HUES64 (cell line): ENCODE data around the gene GABRR2.
"Not testable (repeated sequence)": the region's sequence is repeated elsewhere in the genome, so short reads cannot be mapped to it uniquely, and the experiment has no call there.

Experiments used
- H3K27ac ChIP-seq: 2 replicates; pipeline ENCODE4 v1.7.0; 2013; ENCODE audit warnings: low read depth, low read length, inconsistent platforms
- H3K27me3 ChIP-seq: 2 replicates; pipeline ENCODE4 v1.6.1; 2013; ENCODE audit warnings: mild to moderate bottlenecking, low read length; ENCODE audit not compliant: insufficient read depth
- H3K36me3 ChIP-seq: 2 replicates; pipeline ENCODE4 v1.6.1; 2013; ENCODE audit warnings: mild to moderate bottlenecking, low read length; ENCODE audit not compliant: insufficient read depth
- H3K4me1 ChIP-seq: 2 replicates; pipeline ENCODE4 v1.6.1; 2013; ENCODE audit warnings: mild to moderate bottlenecking, low read length, moderate library complexity; ENCODE audit not compliant: insufficient read depth
- H3K4me3 ChIP-seq: 2 replicates; pipeline ENCODE4 v1.5.1; 2013; ENCODE audit warnings: mild to moderate bottlenecking, low read length, moderate library complexity
- H3K9ac ChIP-seq: 2 replicates; pipeline ENCODE4 v1.6.1; 2013; ENCODE audit warnings: mild to moderate bottlenecking, low read depth, low read length
- H3K9me3 ChIP-seq: 2 replicates; pipeline ENCODE4 v1.6.1; 2013; ENCODE audit warnings: low read depth, low read length; ENCODE audit not compliant: insufficient read depth
- WGBS: fragments of 150-250, 120-280 bp; methylation state at CpG from one replicate; pipeline ENCODE4 v1.1.7; 2013; ENCODE audit warnings: missing lambda C conversion rate; 5-methylcytosine and 5-hydroxymethylcytosine counted together

GABRR2 gene

DNA sequence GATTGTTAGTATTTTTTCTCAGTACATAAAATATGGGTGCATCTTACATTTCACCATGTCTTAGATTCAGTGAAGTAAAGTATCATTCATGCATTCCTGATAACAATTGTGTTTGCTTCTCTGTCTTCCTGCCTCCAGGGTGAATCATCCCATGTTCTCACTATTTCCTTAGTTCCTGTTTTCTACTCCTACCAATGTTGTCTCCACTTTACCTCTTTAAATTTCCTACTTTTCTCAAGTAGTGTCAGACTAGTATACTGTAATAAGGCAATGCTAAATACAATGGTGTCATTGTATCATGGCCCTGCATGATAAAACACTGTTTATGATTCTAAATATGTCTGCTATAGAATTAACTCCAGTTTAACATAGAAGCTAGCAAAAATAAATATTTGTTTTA, 60.5 kb downstream of the GABRR2 start:
- H3K9me3 ChIP-seq: no peaks in the 10 kb centered on the region
- H3K27me3 ChIP-seq: no peaks in the 10 kb centered on the region
- H3K4me3 ChIP-seq: no peak overlapping the region
- H3K27ac ChIP-seq: no peak overlapping the region
- no peaks in the 10 kb centered on the region for H3K4me1 ChIP-seq
- H3K9ac ChIP-seq: no peak overlapping the region
- H3K36me3 ChIP-seq: no peaks in the 10 kb centered on the region

DNA sequence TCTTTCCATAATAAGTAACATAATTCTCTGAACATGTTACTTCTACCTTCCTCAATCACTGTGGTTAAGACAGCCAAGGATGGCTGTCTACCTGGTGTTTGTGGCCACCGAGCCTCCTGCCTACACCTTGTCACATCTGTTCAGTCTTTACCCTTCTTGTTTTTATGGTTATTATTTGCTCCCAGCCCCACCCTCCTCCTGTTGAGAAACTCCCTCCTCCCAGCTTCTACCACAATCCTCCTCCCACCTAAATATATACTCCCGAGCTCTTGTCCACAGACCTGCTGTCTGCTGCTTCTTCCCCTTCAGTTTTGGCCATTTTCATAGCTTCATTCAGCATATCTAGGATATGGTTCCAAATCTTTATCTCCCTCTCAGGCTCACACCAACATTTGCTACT, 62.2 kb downstream of the GABRR2 start:
- H3K4me1 ChIP-seq: no peaks in the 10 kb centered on the region
- H3K9ac ChIP-seq: no peak overlapping the region
- H3K27ac ChIP-seq: no peak overlapping the region
- H3K9me3 ChIP-seq: no peaks in the 10 kb centered on the region
- no peaks in the 10 kb centered on the region for H3K27me3 ChIP-seq
- no peak overlapping the region for H3K4me3 ChIP-seq
- 88% methylated on average over 2 of the region's 2 CpGs for WGBS
- no peaks in the 10 kb centered on the region for H3K36me3 ChIP-seq

DNA sequence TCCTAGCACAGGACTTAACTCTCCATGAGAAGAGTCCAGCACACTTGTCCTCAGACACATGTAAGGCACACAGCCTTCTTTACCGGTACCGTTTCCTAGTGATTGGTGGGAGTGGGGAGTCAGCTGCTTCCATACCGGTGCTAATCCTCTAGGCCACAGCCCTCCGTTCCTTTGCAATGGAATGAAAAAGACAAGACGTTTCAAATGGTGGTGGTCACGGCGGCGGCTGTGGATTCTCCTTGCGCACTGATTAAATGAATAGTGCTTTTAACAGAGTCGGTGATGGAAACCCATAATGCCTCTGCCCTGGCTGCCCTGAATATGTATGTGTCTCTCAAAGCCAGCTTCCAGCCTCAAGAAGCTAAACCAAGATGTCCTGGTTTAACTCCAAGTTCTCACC, 63.1 kb downstream of the GABRR2 start:
- Histone ChIP-seq H3K36me3 (no peaks in the 10 kb centered on the region), H3K4me1 (no peaks in the 10 kb centered on the region), H3K27me3 (no peaks in the 10 kb centered on the region), H3K9ac (no peak overlapping the region), H3K27ac (no peak overlapping the region), H3K4me3 (no peak overlapping the region), H3K9me3 (no peaks in the 10 kb centered on the region)
- 91% methylated on average over 10 of the region's 10 CpGs for WGBS

DNA sequence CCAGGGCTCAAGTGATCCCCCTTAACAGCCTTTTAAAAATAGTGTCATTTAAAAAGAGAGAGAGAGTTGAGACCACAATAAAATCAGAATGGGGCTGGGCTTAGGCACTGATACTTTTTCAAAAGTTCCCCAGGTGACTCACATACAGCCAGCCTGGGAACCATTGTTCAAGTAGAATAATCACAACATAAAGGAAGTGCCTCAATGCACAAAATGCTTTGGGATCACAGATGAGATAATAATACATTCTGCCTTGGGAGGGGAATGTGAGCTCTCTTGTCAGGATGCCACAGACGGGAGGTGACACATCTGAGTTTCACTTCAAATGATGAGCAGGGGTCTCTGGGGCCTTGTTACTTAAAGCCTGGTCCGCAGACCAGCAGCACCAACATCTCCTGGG, 63.9 kb downstream of the GABRR2 start:
- Histone ChIP-seq H3K4me3 (no peak overlapping the region), H3K4me1 (no peaks in the 10 kb centered on the region), H3K27me3 (no peaks in the 10 kb centered on the region), H3K9me3 (no peaks in the 10 kb centered on the region), H3K9ac (no peak overlapping the region), H3K36me3 (no peaks in the 10 kb centered on the region), H3K27ac (no peak overlapping the region)
- 91% methylated on average over 2 of the region's 2 CpGs for WGBS

DNA sequence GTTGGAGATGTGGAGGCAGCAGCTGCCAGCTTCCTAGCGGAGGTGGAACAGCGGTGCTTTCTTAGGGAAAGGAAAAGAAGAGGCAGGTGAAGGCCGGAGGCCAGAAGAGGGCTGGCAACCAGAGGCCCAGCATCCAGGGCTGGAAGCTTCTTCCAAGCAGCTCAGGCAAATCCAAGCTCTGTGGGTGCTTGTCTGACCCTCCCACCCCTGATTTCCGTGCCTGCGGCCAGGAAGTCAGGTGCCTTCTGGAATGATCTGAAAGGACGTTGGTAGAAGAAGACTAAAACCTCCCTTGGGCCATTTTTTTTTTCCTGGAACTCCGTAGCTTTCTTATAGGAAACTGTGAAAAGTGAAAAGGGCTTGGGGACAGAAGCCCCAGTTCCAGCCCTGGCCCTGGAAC, 64.9 kb downstream of the GABRR2 start:
- no peaks in the 10 kb centered on the region for H3K4me1 ChIP-seq
- no peaks in the 10 kb centered on the region for H3K36me3 ChIP-seq
- no peak overlapping the region for H3K27ac ChIP-seq
- no peaks in the 10 kb centered on the region for H3K27me3 ChIP-seq
- no peak overlapping the region for H3K9ac ChIP-seq
- H3K9me3 ChIP-seq: no peaks in the 10 kb centered on the region
- H3K4me3 ChIP-seq: no peak overlapping the region
- WGBS: 91% methylated on average over 7 of the region's 7 CpGs

DNA sequence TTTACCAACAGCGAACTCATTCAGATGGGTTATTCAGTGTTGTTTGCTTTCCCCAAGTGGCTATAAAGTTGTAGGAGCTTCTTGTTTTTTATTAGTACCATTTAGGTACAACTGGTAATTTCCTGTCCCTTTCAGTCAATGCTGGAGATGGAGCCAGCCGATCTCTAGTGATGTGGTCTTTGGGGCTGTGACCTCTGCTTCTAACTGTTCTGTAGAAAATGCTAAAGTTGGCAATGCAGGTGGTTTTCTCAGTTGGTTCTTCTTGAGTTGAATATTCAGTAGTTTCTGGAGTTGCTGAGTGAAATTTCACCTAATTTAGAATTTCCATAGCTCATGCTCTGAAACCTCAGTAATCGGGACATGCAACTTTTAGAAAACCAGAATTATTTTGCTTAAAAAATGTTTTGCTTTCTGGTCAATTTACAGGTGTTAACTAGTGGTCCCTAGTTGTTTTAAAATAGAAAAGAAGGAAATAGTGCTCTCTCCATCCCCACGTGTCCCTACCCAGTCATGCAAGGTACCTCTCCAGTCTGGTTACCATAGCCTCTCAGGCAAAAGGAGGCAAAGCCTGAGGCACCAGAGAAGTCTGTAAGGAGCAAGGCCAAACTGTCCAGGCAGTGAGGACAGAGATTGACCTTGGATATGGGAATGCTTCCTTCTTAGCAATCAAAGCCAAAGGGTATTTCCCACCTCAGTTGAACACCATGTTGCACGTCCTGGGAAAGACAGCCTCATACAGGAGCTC, 70.7 kb downstream of the GABRR2 start:
- no peaks in the 10 kb centered on the region for H3K36me3 ChIP-seq
- H3K4me3 ChIP-seq: no peak overlapping the region
- peaks cover 22% of the 10 kb centered on the region for H3K4me1 ChIP-seq
- H3K9me3 ChIP-seq: no peaks in the 10 kb centered on the region
- 83% methylated on average over 5 of the region's 5 CpGs for WGBS
- H3K9ac ChIP-seq: no peak overlapping the region
- no peak overlapping the region for H3K27ac ChIP-seq
- H3K27me3 ChIP-seq: no peaks in the 10 kb centered on the region

DNA sequence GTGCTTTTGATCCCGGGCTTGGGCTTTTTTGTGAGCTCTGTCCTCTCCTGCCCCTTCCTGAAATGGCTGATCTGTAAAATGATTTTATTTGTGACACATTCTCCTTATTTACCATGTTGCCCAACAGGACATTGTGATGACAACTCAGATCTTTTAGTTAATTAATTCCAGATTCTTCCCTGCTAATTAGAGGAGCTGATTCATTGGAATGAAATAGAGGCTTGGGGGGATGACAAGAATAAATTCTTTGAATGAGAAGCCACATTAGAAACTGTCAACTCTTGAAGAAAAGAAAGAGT, 71.8 kb downstream of the GABRR2 start:
- no peak overlapping the region for H3K4me3 ChIP-seq
- 33% methylated on average over 1 of the region's 1 CpG for WGBS
- H3K9me3 ChIP-seq: no peaks in the 10 kb centered on the region
- no peak overlapping the region for H3K9ac ChIP-seq
- H3K27me3 ChIP-seq: no peaks in the 10 kb centered on the region
- H3K27ac ChIP-seq: peak overlapping the region; percentile 16; the same call in 1 of the 2 replicates
- H3K36me3 ChIP-seq: no peaks in the 10 kb centered on the region
- H3K4me1 ChIP-seq: peaks cover 22% of the 10 kb centered on the region

DNA sequence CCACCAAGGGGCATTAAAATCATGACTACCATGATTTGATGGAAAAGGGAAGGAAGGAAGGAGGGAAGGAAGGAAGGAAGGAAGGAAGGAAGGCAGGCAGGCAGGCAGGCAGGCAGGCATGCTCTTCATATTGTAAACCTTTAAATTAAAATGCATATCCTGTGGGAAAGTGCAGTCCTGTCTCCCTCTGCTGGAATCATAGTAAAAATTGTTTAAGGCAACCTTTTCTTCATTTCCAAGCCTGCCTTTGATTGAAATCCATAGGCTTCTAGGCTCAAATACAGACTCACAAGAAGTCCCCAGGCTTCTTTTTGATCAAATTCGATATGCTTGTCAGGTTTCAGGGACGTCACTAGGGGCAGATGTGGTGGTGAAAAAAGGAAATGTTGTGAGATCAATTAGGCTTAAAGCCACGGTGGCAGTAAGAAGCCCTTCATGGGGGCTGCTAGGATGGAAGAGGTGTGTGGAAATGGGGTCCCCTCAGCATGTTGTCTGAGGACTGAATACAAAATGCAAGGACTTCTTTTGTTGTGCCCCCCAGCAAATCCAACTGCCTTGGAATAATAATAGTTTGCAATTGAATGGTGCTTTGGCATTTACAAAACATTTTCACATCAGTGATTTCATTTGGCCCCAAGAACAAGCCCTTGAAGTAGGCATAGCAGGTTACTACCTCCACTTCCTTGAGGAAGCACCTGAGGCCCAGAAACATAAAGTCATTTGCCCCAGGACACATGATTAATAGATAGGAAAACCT, 72.3 kb downstream of the GABRR2 start:
- no peak overlapping the region for H3K4me3 ChIP-seq
- peaks cover 22% of the 10 kb centered on the region for H3K4me1 ChIP-seq
- H3K9me3 ChIP-seq: no peaks in the 10 kb centered on the region
- H3K27me3 ChIP-seq: no peaks in the 10 kb centered on the region
- 4% methylated on average over 3 of the region's 3 CpGs for WGBS
- H3K36me3 ChIP-seq: no peaks in the 10 kb centered on the region
- H3K9ac ChIP-seq: no peak overlapping the region
- peak overlapping the region; percentile 16; the same call in 1 of the 2 replicates for H3K27ac ChIP-seq

DNA sequence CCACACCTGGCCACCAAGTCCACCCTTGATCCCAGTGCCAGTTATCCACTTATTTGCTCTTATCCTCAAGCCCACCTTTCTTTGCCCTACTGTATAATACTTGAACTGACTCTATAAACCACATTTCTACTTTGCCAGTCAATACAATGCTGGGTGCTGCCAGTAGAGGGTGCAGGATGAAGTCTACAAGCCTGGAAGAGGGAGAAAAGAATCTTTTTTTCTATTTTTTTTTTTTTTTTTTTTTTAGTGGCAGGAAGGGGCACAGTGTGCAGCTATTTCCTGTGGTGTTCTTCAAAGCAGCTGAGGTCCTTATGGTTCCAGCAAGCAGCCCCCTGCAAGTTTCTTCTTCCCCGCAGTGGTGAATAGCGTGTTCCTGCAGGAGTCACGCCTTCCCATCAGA, 75.8 kb downstream of the GABRR2 start:
- WGBS: 90% methylated on average over 3 of the region's 3 CpGs
- Histone ChIP-seq H3K9me3 (no peaks in the 10 kb centered on the region), H3K9ac (no peak overlapping the region), H3K36me3 (no peaks in the 10 kb centered on the region), H3K27ac (no peak overlapping the region), H3K4me1 (peaks cover 22% of the 10 kb centered on the region), H3K27me3 (no peaks in the 10 kb centered on the region), H3K4me3 (no peak overlapping the region)

DNA sequence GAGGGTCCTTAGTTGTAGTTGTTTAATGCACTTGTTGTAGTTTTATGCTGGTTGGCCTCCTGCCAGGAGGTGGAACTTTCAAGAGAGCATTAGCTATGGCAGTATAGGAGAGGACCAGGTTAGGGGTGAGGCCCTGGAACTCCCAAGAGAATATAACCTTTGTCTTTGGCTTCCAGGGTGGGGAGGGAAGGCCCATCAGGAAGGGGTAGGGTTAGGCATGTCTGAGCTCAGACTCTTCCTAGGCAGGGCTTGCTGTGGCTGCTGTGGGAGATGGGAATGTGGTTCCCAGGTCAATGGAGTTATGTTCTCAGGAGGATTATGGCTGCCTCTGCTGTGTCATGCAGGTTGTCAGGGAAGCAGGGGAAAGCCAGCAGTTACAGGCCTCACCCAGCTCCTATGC, 77.9 kb downstream of the GABRR2 start:
- H3K27me3 ChIP-seq: no peaks in the 10 kb centered on the region
- H3K4me3 ChIP-seq: no peak overlapping the region
- no peaks in the 10 kb centered on the region for H3K36me3 ChIP-seq
- H3K9me3 ChIP-seq: no peaks in the 10 kb centered on the region
- peaks cover under 1% of the 10 kb centered on the region for H3K4me1 ChIP-seq
- no peak overlapping the region for H3K9ac ChIP-seq
- no peak overlapping the region for H3K27ac ChIP-seq

DNA sequence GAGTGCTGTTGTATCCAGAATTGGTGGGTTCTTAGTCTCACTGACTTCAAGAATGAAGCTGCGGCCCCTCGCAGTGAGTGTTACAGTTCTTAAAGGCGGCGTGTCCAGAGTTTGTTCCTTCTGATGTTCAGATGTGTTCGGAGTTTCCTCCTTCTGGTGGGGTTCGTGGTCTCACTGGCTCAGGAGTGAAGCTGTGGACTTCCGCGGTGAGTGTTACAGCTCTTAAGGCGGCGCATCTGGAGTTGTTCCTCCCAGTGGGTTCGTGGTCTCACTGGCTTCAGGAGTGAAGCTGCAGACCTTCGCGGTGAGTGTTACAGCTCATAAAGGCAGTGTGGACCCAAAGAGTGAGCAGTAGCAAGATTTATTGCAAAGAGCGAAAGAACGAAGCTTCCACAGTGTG, 81.5 kb downstream of the GABRR2 start:
- H3K4me1 ChIP-seq, H3K27me3 ChIP-seq, H3K4me3 ChIP-seq, H3K9me3 ChIP-seq, H3K27ac ChIP-seq, H3K9ac ChIP-seq, H3K36me3 ChIP-seq: not testable (repeated sequence)
- WGBS: 97% methylated on average over 15 of the region's 15 CpGs

DNA sequence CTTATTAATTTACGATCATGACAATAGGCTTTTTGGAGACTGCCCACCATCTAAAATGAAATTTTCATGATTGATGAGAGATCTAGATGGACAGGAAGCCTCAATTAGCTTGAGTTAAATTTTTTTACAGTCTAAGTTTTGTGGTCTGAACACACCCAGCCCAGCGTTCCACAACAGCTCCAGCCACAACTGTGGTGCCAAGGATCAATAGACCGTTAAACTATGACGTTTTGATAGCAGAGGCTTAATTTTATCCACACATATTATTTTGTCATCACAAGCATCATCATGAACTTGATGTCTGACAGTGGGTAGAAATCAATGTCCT, 92.4 kb downstream of the GABRR2 start:
- Histone ChIP-seq H3K27me3 (no peaks in the 10 kb centered on the region), H3K36me3 (no peaks in the 10 kb centered on the region), H3K9me3 (no peaks in the 10 kb centered on the region; the same call in 1 of the 2 replicates), H3K27ac (no peak overlapping the region), H3K4me3 (no peak overlapping the region), H3K4me1 (peaks cover 2% of the 10 kb centered on the region; the same call in 1 of the 2 replicates), H3K9ac (no peak overlapping the region)
- WGBS: 97% methylated on average over 4 of the region's 4 CpGs
